LNCaP clone FGC (cell line): Measurements from ENCODE around the gene UCN.
"Not testable (repeated sequence)": the region's sequence is repeated elsewhere in the genome, so short reads cannot be mapped to it uniquely, and the experiment has no call there.

Experiments used
- DNase-seq: peaks from one replicate; pipeline ENCODE4 v3.0.0-alpha.2; 2011; ENCODE audit warnings: low read depth
- H3K4me3 ChIP-seq: 2 replicates; pipeline ENCODE4 v1.5.1; 2011; ENCODE audit warnings: mild to moderate bottlenecking, low read depth, low read length, control low read depth
- TF ChIP-seq, protein P1 (sequence below): IDR thresholded peaks from 2 replicates; pipeline ENCODE4 v1.5.1; 2012; ENCODE audit warnings: mild to moderate bottlenecking; ENCODE audit not compliant: control insufficient read depth, insufficient read depth; ENCODE audit errors: extremely low read depth

UCN gene

DNA sequence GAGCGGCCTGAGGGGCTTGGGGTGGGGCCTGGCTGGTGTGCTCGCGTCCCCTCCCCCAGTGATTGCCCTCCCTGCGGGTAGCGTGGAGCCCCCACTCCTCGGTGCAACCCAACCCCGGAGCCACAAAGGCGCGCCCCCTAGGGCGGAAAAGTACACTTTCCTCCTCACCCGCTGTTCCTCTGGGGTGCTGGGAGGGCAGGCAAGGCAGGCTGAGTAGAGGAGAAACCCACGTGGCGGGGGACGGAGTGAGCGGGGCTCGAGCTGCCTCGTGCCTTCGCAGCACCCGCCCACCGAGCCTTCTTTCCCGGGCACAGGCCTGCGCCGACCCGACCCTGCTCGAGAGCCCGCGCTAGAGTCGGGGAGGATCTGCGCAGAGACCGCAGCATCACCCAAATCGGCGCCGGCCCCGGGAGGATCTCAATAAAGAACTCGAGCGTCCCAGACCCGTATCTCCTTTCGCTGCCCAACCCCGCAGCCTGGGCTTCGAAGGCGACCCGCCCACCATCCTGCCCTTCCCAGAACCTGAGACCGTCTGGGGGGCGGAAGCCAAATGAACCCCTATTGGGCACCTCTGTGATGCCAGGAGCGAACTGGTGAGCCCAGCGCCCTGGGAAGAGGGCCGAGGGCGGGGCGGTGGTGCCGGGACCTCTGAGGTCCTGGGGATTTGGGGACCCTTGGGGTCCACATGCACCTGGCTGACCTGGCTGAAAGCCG is 1.5 kb downstream of the UCN start:
- H3K4me3 ChIP-seq = no peak overlapping the region
- no peak for DNase-seq
- TF ChIP-seq, protein P1, sequence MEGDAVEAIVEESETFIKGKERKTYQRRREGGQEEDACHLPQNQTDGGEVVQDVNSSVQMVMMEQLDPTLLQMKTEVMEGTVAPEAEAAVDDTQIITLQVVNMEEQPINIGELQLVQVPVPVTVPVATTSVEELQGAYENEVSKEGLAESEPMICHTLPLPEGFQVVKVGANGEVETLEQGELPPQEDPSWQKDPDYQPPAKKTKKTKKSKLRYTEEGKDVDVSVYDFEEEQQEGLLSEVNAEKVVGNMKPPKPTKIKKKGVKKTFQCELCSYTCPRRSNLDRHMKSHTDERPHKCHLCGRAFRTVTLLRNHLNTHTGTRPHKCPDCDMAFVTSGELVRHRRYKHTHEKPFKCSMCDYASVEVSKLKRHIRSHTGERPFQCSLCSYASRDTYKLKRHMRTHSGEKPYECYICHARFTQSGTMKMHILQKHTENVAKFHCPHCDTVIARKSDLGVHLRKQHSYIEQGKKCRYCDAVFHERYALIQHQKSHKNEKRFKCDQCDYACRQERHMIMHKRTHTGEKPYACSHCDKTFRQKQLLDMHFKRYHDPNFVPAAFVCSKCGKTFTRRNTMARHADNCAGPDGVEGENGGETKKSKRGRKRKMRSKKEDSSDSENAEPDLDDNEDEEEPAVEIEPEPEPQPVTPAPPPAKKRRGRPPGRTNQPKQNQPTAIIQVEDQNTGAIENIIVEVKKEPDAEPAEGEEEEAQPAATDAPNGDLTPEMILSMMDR = no peak

DNA sequence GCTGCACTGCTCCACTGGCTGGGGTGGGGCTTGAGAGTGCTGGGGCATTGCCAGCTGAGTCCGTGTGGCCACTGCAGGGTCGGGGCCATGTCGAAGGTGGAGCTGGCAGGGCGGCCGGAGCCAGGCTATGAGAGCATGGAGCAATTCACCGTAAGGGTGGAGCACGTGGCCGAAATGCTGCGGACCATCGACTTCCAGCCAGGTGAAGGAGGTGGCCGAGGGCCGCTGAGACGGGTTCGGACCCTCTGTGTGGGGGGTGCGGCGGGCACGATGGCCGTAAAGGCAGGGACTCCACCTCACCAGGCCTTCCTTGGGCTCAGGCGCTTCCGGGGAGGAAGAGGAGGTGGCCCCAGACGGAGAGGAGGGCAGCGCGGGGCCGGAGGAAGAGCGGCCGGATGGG is 2.1 kb downstream of the UCN start:
- TF ChIP-seq, protein P1 = no peak
- no peak overlapping the region for H3K4me3 ChIP-seq
- DNase-seq = no peak

DNA sequence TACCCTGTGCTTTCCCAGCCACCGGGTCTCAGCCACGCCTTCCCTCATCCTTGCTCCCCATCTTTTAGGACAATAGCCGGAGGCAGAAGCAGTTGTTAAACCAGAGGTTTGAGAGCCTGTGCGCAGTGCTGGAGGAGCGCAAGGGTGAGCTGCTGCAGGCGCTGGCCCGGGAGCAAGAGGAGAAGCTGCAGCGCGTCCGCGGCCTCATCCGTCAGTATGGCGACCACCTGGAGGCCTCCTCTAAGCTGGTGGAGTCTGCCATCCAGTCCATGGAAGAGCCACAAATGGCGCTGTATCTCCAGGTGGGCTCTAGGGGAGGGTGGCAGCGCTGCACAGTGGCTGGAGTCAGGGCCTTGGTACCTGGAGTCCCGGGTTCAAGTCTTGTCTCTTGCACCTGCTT is 2.7 kb downstream of the UCN start:
- TF ChIP-seq, protein P1 = no peak
- H3K4me3 ChIP-seq = no peak overlapping the region
- DNase-seq = no peak

DNA sequence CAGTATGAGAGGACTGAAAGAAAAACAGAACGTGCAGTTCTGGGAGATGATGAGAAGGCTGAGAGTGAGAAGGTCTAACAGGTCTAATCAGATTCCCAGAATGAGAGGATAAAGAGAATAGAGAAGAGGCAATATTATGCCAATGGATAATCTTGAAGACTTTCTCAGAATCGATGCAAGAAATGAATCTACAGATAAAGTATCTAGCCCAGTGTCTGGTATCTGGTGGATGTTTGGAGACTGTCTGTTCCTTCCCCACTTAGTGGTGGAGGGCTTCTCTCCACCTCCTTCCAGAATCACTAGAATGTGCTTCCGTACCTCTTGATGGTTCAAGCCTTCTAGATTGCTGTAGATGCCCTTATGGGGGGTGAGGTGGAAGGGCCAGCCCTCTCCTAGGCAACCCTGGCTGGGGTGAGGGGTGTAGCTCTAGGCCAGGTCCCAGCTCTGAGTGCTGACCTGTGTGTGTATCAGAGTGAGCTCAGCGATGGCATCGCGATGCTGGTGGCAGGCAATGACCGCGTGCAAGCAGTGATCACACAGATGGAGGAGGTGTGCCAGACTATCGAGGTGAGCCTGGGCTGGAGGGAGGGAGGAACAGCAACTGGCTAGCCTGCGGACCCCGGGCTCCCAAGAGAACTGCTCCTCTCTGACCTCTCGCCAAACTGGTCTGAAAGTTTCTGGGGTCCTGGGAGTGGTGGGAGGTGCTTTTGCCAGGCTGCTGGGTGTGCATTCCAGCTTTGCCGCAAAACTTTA is 3.6 kb downstream of the UCN start:
- no peak overlapping the region for H3K4me3 ChIP-seq
- TF ChIP-seq, protein P1 = no peak
- no peak for DNase-seq

DNA sequence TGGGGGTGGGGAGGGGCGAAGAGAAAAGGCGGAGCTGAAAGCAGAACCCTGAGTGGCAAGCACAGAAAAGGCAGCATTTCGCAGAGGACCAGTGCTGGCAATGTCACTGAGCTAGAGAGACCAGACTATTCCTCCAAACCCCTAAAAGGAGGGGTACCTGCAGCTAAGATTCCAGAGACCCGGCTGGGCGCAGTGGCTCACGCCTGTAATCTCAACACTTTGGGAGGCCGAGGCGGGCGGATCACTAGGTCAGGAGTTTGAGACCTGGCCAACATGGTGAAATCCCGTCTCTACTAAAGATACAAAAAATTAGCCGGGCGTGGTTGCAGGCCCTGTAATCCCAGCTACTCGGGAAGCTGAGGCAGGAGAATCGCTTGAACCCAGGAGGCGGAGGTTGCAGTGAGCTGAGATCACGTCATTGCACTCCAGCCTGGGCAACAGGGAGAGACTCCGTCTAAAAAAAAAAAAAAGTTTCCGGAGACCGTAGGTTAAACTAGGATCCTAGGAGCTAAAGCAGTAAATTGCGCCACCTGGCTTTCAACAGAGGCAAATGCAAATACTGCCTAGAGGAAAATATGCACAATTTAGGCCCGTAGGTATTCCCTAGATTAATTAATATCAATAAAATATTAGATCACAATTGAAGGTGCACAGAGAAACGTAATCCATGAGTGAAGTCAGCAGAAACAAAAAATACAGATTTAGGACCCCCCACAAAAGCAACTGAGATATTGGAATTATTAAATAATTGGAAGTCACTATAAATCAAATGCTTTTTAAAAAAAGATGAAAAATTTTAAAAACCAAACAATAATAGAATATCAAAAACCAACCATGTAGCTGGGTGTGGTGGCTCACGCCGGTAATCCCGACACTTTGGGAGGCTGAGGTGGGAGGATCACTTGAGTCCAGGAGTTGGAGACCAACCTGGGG is 4.9 kb downstream of the UCN start:
- H3K4me3 ChIP-seq = no peak overlapping the region
- TF ChIP-seq, protein P1 = peak; percentile 75
- peak; percentile 33 for DNase-seq

DNA sequence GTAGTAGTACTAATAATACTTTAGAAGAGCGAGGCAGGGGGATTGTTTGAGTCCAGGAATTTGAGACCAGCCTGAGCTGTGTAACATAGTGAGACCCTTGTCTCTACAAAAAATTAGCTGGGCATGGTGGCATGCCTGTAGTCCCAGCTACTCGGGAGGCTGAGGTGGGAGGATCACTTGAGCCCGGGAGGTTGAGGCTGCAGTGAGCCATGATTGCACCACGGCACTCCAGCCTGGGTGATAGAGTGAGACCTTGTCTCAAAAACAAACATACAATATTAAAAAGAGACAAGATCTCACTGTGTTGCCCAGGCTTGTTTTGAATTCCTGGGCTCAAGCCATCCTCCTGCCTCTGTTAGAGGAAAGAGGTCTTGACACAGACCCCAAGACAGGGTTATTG is 7.6 kb downstream of the UCN start:
- DNase-seq, H3K4me3 ChIP-seq: not testable (repeated sequence)
